Peyer's patch (tissue), 4 donors: Measurements from ENCODE around the gene POU1F1. TPM values are rescaled to one million over a fixed set of nuclear protein-coding genes. Genes with fewer than 3 reads are reported as not detected.

ENCODE experiments used
- DNase-seq, 3 donors: peaks; one replicate each; pipeline ENCODE4 v3.0.0-alpha.2; 2017 to 2019
- H3K27ac ChIP-seq, 4 donors: fragments of 200-600 bp; sonication (generic); one replicate each; pipeline ENCODE4 v1.5.1; 2016 to 2019
- H3K27me3 ChIP-seq, 2 donors: fragments of 200-600 bp; sonication (generic); one replicate each; pipeline ENCODE4 v1.5.1; 2019
- H3K36me3 ChIP-seq, 3 donors: fragments of 200-600 bp; sonication (generic); one replicate each; pipeline ENCODE4 v1.5.1; 2016 to 2019
- H3K4me1 ChIP-seq, 4 donors: fragments of 200-600 bp; sonication (generic); one replicate each; pipeline ENCODE4 v1.5.1; 2016 to 2019
- H3K4me3 ChIP-seq, 4 donors: fragments of 200-600 bp; sonication (generic); 1 replicate in 3 of 4; 2 replicates in 1 of 4; pipeline ENCODE4 v1.5.1; 2016 to 2019; ENCODE audit warnings: mild to moderate bottlenecking in 1 of 4
- H3K9me3 ChIP-seq, 4 donors: fragments of 200-600 bp; sonication (generic); one replicate each; pipeline ENCODE4 v1.5.1; 2016 to 2019; ENCODE audit warnings: mild to moderate bottlenecking in 1 of 4
- CTCF ChIP-seq, 6 experiments: fragments of 450-650 bp in 4 of 6; fragments of 200-600 bp in 2 of 6; sonication (generic) in 1 of 6; IDR thresholded peaks; one replicate each; pipeline ENCODE4 v1.5.1; 2017 to 2019; ENCODE audit warnings: antibody characterized with exemption in 6 of 6, mild to moderate bottlenecking in 3 of 6, moderate library complexity in 1 of 6
- POLR2A ChIP-seq, 2 donors: fragments of 450-650 bp; IDR thresholded peaks; one replicate each; pipeline ENCODE4 v1.5.1; 2017; ENCODE audit warnings: antibody characterized with exemption in 2 of 2, mild to moderate bottlenecking in 2 of 2, moderate library complexity in 2 of 2
- total RNA-seq, 4 donors: library from RNA; depleted of rRNA; stranded (reverse); fragments of >200 nt; gene quantifications; one replicate each; pipeline ENCODE4 v1.1.0, GENCODE V29; 2016

The POU1F1 gene
- total RNA-seq, 4 donors from 2014 or later, result not detected

GRCh38 chr3:87288446-87288845, 12.1 kb upstream of the POU1F1 start:
- no peak for DNase-seq
- Histone ChIP-seq H3K9me3 (no peaks in the 10 kb centered on the region), H3K4me1 (no peaks in the 10 kb centered on the region), H3K36me3 (no peaks in the 10 kb centered on the region), H3K27ac (no peak overlapping the region), H3K27me3 (no peaks in the 10 kb centered on the region), H3K4me3 (no peak overlapping the region)
- TF ChIP-seq CTCF (IDR thresholded peaks at IDR 0.05) (no peak), POLR2A (IDR thresholded peaks at IDR 0.05) (no peak)

- H3K27ac ChIP-seq, result no peak overlapping the region
Measured at GRCh38 chr3:87287011-87287410, 10.6 kb upstream of the POU1F1 start.

DNA sequence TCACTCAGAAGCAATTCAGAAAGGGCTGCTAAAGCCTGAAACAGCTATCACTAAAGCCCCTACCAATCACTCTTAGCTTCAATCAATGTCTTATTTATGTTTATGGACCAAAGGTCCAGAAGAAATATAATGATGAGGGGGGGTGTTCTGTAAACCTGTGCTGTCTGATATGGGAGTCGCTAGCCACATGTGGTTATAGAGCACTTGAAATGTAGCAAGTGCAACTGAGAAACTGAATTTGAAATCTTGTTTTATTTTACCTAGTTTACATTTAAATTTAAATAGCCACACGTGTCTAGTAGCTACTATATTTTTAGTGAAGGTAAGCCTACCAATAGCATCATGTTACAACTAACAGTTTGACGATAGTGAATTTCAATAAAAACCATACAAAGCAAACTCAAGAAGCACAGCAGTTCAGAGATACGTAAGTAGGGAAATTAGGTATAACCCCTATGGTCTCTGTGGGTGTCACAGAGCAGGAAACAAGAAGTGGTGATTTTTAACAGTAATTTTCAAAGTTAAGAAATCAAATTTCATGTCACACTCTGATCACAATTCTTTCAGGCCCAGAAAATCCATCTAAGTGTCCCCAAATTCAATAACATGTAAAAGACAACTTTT, 3.6 kb downstream of the POU1F1 start:
- Histone ChIP-seq H3K9me3 (no peaks in the 10 kb centered on the region), H3K27me3 (no peaks in the 10 kb centered on the region), H3K4me1 (no peaks in the 10 kb centered on the region), H3K27ac (no peak overlapping the region), H3K36me3 (no peaks in the 10 kb centered on the region), H3K4me3 (no peak overlapping the region)
- DNase-seq, result no peak
- no peak for TF ChIP-seq CTCF (IDR thresholded peaks at IDR 0.05)
- TF ChIP-seq POLR2A (IDR thresholded peaks at IDR 0.05), result no peak

More at GRCh38 chr3:87287011-87287410, 10.6 kb upstream of the POU1F1 start:
- DNase-seq, result no peak
- TF ChIP-seq POLR2A (IDR thresholded peaks at IDR 0.05), result no peak
- TF ChIP-seq CTCF (IDR thresholded peaks at IDR 0.05), result no peak
- Histone ChIP-seq H3K36me3 (no peaks in the 10 kb centered on the region), H3K9me3 (no peaks in the 10 kb centered on the region), H3K4me1 (no peaks in the 10 kb centered on the region), H3K4me3 (no peak overlapping the region), H3K27me3 (no peaks in the 10 kb centered on the region)

DNA sequence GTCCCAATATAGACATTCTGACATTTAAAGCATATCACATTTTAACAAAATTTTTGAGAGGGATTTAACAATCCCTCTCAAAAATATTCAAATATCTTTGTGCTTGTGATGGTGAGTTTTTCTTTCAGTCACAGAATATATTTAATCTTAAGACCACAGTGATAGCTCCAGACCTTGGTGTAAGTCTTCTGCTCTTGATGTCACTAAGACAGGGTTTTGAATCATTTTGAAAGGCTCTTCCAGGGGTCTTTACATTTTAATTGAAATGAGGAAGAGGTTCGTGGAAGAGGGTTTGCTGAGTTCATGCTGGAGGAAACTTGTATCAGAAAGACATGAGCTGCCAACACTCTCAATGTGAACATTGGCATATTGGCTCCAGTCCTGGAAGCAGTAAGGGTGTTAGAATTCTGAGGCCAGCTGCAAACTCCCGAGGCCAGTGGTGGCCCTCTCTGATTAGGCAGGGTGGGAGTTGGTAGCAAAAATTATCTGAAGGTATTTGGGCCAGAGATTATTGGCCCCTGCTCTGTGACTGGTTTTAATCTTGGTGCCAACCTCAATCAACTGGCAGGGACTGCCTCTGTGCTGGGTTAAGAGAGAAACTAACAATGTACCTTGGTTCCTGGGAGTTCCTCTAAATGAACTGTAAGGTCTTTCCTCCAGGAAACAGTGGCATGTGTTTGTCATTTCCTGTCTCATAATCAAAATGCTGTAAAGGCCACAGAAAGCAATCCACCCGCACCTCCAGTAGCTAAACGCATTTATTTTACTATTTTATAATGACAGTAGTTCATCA, 5.3 kb downstream of the POU1F1 start:
- Histone ChIP-seq H3K4me1 (no peaks in the 10 kb centered on the region), H3K27ac (no peak overlapping the region), H3K9me3 (no peaks in the 10 kb centered on the region), H3K4me3 (no peak overlapping the region), H3K36me3 (no peaks in the 10 kb centered on the region), H3K27me3 (no peaks in the 10 kb centered on the region)
- DNase-seq, result no peak
- TF ChIP-seq POLR2A (IDR thresholded peaks at IDR 0.05), result no peak
- no peak for TF ChIP-seq CTCF (IDR thresholded peaks at IDR 0.05)

DNA sequence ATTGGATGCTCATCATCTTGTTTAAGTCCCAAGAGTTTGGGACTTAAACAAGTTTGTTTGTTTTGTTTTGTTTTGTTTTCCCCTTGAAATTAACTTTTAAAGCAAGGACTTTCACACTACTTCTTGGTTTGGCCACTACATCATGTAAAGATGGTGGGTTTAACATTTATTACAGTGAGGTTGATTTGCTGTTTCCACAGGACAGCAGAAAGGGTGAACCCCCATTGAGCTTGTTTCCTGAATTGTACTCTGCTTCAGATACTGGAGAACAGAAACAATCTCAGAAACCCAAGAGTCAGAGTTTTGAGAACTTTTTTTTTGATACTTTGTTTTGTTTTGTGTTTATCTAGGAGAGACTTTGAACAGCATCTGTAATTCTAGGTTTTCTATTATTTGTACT, 6.7 kb downstream of the POU1F1 start:
- no peak for DNase-seq
- H3K4me3 ChIP-seq, result no peak overlapping the region
- TF ChIP-seq CTCF (IDR thresholded peaks at IDR 0.05) (no peak), POLR2A (IDR thresholded peaks at IDR 0.05) (no peak)
- no peaks in the 10 kb centered on the region for H3K27me3 ChIP-seq
- H3K27ac ChIP-seq, result no peak overlapping the region
- H3K9me3 ChIP-seq, result no peaks in the 10 kb centered on the region
- H3K36me3 ChIP-seq, result no peaks in the 10 kb centered on the region
- no peaks in the 10 kb centered on the region for H3K4me1 ChIP-seq
